Retinal pigment epithelial cell (primary cell): ENCODE data around the gene PRDM16.

Source experiments
- DNase-seq: peaks from one replicate; pipeline ENCODE4 v3.0.0-alpha.2; 2010; ENCODE audit warnings: low read depth
- H3K4me3 ChIP-seq: 2 replicates; pipeline ENCODE4 v1.5.1; 2011; ENCODE audit warnings: mild to moderate bottlenecking, low read length, control low read depth, moderate library complexity
- TF ChIP-seq, protein P1 (sequence below): conservative IDR thresholded peaks from 2 replicates; pipeline ENCODE4 v1.5.1; 2011; ENCODE audit warnings: low read depth, low read length, control low read depth, inconsistent platforms

Gene PRDM16

DNA sequence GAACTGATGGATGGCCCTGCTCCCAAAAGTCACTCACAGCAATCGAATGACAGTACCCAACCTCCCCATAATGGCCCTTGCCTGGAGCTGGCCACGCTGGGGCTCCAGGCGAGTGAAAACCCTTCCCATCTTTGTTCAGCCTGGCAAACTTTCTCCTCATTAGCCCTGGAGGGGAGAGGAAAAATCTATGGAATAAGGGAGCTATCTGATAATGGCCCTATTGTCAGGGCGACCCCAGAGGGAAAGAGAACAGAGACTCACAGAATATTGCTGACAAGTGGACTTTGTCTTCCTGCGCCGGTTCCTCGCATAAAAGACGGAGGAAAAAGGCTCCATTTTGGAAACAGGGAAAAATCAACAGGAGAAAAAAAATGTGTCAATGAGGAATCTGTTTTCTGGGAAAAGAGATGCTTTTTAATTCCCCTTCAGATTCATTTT lies 372.4 kb downstream of the PRDM16 start:
- TF ChIP-seq, protein P1, sequence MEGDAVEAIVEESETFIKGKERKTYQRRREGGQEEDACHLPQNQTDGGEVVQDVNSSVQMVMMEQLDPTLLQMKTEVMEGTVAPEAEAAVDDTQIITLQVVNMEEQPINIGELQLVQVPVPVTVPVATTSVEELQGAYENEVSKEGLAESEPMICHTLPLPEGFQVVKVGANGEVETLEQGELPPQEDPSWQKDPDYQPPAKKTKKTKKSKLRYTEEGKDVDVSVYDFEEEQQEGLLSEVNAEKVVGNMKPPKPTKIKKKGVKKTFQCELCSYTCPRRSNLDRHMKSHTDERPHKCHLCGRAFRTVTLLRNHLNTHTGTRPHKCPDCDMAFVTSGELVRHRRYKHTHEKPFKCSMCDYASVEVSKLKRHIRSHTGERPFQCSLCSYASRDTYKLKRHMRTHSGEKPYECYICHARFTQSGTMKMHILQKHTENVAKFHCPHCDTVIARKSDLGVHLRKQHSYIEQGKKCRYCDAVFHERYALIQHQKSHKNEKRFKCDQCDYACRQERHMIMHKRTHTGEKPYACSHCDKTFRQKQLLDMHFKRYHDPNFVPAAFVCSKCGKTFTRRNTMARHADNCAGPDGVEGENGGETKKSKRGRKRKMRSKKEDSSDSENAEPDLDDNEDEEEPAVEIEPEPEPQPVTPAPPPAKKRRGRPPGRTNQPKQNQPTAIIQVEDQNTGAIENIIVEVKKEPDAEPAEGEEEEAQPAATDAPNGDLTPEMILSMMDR = no peak
- DNase-seq = no peak
- no peak overlapping the region for H3K4me3 ChIP-seq

- H3K4me3 ChIP-seq = no peak overlapping the region
- TF ChIP-seq, protein P1 = no peak
- no peak for DNase-seq
These were observed 372.9 kb downstream of the PRDM16 start for GRCh38 chr1:3441880-3442279.

- no peak for DNase-seq
- TF ChIP-seq, protein P1 = no peak
- H3K4me3 ChIP-seq = no peak overlapping the region
These were observed 373.3 kb downstream of the PRDM16 start for GRCh38 chr1:3442331-3442730.

- H3K4me3 ChIP-seq = no peak overlapping the region
- TF ChIP-seq, protein P1 = no peak
- DNase-seq = no peak
These were observed 373.9 kb downstream of the PRDM16 start for GRCh38 chr1:3442901-3443300.

DNA sequence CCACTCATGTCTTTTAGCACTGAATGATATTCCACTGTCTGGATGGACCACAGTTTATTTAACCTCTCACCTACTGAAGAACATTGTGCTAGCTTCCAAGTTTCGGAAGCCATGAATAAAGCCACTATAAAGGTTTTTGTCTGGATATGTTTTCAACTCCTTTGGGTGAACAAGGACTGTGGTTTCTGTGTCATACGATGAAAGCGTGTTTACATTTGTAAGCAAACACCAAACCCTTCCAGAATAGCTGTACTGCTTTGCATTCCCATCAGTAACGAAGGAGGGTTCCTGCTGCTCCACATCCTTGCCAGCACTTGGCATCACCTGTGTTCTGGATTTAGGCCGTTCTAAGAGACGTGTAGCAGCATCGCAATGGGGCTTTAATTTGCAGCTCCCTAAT lies 374.8 kb downstream of the PRDM16 start:
- DNase-seq = no peak
- TF ChIP-seq, protein P1 = no peak

DNA sequence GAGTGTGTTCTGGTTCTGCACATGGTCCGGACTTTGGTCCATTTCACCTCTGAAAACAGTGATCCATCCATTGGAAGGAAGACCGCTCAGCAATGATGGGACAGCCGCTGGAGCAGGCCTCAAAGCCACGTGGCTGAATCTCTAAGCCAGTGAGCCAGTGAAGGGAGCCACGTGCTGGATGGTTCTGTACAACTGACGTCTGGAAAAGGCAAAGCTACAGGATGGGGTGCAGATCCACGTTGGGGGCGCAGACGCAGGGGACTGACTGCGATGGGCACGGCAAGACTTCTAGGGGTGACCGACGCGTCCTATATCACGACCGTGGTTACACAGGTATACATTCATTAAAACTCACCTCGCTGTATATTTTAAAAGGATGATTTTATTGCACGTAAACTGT lies 375.3 kb downstream of the PRDM16 start:
- H3K4me3 ChIP-seq = no peak overlapping the region
- DNase-seq = no peak
- TF ChIP-seq, protein P1 = no peak

More for the DNA sequence above, 374.8 kb downstream of the PRDM16 start:
- H3K4me3 ChIP-seq = no peak overlapping the region

DNA sequence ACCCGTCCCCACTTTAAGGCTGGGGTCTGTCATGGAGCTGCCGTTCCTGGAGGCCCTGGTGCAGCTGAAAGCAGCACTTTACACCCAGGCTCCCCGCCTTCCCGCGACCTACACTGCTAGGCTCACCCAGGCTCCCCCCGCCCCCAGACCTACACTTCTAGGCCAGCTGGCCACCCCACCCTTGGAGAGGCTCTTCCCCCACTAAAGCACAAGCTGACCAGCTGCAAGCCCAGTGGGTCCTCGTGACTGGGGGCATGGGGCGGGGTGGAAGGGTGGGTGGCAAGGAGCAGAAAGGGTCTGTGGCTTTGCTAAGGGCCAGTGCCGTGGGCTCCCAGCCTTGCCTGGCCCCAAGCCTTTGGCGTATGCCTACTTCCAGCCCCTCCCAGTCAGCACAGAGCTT lies 375.7 kb downstream of the PRDM16 start:
- TF ChIP-seq, protein P1 = no peak
- no peak overlapping the region for H3K4me3 ChIP-seq
- DNase-seq = no peak
